HUES48 (cell line): ENCODE data around the gene PIEZO1.
"Not testable (repeated sequence)": the region's sequence is repeated elsewhere in the genome, so short reads cannot be mapped to it uniquely, and the experiment has no call there.

Source experiments
- H3K27ac ChIP-seq: one replicate; pipeline ENCODE4 v1.7.0; 2013; ENCODE audit warnings: low read depth, low read length, inconsistent platforms
- H3K27me3 ChIP-seq: 2 replicates; pipeline ENCODE4 v1.6.1; 2013; ENCODE audit warnings: mild to moderate bottlenecking, low read length; ENCODE audit not compliant: control insufficient read depth, insufficient read depth
- H3K36me3 ChIP-seq: 2 replicates; pipeline ENCODE4 v1.6.1; 2013; ENCODE audit warnings: low read length; ENCODE audit not compliant: control insufficient read depth, insufficient read depth
- H3K4me1 ChIP-seq: 2 replicates; pipeline ENCODE4 v1.6.1; 2013; ENCODE audit warnings: mild to moderate bottlenecking, low read length; ENCODE audit not compliant: control insufficient read depth, insufficient read depth
- H3K4me3 ChIP-seq: 2 replicates; pipeline ENCODE4 v1.5.1; 2013; ENCODE audit warnings: mild to moderate bottlenecking, low read depth, low read length
- H3K9ac ChIP-seq: 2 replicates; pipeline ENCODE4 v1.6.1; 2013; ENCODE audit warnings: mild to moderate bottlenecking, low read depth, low read length, moderate library complexity
- H3K9me3 ChIP-seq: 2 replicates; pipeline ENCODE4 v1.6.1; 2013; ENCODE audit warnings: low read length; ENCODE audit not compliant: control insufficient read depth, insufficient read depth

The PIEZO1 gene

DNA sequence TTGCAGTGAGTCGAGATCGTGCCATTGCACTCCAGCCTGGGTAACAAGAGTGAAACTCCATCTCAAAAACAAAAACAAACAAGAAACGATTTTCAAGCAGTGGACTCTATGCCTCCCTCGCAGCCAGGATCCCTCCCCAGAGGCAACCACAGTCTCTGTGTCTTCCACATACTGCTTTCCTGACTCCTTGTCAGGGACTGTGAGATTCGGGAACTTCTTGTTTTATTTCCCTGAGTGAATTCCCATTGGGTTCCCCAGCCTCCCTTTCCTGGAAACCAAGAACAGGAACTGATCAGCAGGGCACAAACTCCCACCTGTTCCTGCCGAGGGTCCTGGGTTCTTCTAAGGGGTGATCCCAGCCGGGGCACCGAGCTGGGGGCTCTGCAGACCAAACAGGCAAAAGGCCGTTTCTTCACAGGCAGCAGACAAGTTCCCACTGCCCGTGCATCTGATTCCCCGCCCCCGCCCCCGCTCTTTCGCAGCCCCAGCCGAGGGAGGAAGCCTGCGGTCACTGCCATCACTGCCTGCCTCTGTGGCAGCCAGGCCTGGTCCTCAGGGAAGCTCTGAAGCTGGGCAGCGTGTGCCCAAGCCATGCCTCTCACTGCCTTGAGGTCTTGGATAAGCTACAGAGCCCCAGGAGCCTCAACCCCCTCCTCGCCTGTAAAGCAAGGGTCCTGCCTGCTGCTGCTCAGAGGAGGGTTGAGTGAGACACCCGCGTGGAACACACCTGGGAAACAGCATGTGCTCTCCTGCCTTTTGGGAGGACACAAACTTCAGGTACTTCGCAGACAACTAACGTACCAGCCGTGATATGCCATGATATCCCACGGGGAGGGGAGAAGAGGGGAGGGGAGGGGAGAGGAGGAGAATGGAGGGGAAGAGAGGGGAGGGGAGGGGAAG is 5.5 kb upstream of the PIEZO1 start:
- Histone ChIP-seq H3K27me3 (peaks cover 3% of the 10 kb centered on the region; the same call in 1 of the 2 replicates), H3K4me1 (peaks cover 13% of the 10 kb centered on the region), H3K9me3 (no peaks in the 10 kb centered on the region), H3K4me3 (no peak overlapping the region), H3K36me3 (no peaks in the 10 kb centered on the region), H3K27ac (peak overlapping the region; percentile 40), H3K9ac (no peak overlapping the region)

DNA sequence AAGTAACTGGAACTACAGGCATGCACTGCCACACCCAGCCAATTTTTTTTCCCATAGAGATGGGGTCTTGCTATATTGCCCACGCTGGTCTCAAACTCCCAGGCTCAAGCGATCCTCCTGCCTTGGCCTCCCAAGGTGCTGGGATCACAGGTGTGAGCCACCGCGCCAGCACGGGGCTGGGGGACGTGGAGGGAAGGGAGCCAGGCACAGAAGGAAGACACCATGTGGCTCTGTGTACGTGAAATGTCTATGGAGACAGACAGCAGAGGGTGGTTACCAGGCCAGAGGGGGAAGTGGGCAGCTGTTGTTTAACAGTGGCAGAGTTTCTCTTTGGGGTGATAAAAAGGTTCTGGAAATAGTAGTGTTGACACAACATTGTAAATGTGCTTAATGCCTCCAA is 4.6 kb upstream of the PIEZO1 start:
- Histone ChIP-seq H3K9me3 (no peaks in the 10 kb centered on the region), H3K9ac (no peak overlapping the region), H3K4me3 (no peak overlapping the region), H3K4me1 (peaks cover 13% of the 10 kb centered on the region), H3K27me3 (peaks cover 6% of the 10 kb centered on the region; the same call in 1 of the 2 replicates), H3K27ac (no peak overlapping the region), H3K36me3 (no peaks in the 10 kb centered on the region)

DNA sequence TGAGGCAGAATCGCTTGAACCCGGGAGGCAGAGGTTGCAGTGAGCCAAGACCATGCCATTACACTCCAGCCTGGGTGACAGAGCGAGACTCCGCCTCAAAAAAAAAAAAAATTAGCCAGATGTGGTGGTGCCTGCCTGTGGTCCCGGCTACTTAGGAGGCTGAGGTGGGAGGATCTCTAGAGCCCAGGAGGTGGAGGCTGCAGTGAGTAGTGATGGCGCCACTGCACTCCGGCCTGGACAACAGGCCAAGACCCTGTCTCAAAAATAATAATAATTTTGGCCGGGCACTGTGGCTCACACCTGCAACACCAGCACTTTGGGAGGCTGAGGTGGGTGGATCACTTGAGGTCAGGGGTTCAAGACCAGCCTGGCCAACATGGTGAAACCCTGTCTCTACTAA is 3.7 kb upstream of the PIEZO1 start:
- not testable (repeated sequence) for H3K4me3 ChIP-seq, H3K27me3 ChIP-seq, H3K27ac ChIP-seq, H3K36me3 ChIP-seq, H3K9me3 ChIP-seq, H3K9ac ChIP-seq
- H3K4me1 ChIP-seq: peaks cover 13% of the 10 kb centered on the region

DNA sequence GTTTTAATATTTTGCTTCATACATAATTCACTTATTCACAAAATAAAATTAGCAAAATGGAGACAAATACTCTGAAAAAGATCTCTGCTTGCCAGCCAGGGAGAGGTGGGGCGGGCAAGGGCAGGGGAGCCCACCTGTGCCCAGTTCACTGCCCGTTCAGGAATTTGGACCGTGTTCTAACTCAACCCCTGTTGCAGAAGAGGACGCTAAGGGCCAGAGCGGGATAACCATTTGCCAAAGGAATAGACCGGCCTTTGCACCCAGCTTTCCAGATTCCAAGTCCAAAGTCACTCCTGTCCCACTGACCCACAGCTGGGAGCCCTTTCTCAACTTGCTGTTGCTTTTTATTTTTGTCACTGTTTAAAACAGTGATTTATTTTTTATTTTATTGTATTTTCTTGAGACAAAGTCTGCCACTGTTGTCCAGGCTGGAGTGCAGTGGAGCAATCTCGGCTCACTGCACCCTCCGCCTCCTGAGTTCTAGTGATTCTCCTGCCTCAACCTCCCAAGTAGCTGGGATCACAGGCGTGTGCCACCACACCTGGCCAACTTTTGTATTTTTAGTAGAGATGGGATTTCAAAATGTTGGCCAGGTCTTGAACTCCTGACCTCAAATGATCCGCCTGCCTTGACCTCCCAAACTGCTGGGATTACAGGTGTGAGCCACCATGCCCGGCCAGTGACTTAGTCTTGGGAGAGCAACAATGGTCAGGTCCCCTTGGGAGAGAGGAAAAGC is 2.7 kb upstream of the PIEZO1 start:
- Histone ChIP-seq H3K27me3 (peaks cover 6% of the 10 kb centered on the region; the same call in 1 of the 2 replicates), H3K9me3 (no peaks in the 10 kb centered on the region), H3K4me3 (no peak overlapping the region), H3K27ac (no peak overlapping the region), H3K4me1 (peaks cover 14% of the 10 kb centered on the region), H3K36me3 (no peaks in the 10 kb centered on the region), H3K9ac (no peak overlapping the region)

DNA sequence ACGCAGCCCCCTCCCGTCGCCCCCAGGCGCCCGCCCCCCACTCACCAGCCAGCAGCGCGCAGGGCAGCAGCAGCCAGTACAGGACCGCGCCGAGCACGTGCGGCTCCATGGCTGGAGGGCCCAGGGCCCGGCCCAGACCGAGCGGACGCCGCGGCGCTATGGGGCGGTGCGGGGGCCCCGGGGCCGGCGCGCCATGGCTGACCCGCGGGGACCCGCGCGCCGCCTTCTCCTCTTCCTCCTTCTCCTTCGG is 239 bp downstream of the PIEZO1 start:
- peaks cover 5% of the 10 kb centered on the region; the same call in 1 of the 2 replicates for H3K4me1 ChIP-seq
- H3K4me3 ChIP-seq: peak overlapping the region; percentile 67
- no peak overlapping the region for H3K9ac ChIP-seq
- peaks cover 6% of the 10 kb centered on the region; the same call in 1 of the 2 replicates for H3K27me3 ChIP-seq
- no peaks in the 10 kb centered on the region for H3K9me3 ChIP-seq
- H3K27ac ChIP-seq: peak overlapping the region; percentile 51
- no peaks in the 10 kb centered on the region for H3K36me3 ChIP-seq

DNA sequence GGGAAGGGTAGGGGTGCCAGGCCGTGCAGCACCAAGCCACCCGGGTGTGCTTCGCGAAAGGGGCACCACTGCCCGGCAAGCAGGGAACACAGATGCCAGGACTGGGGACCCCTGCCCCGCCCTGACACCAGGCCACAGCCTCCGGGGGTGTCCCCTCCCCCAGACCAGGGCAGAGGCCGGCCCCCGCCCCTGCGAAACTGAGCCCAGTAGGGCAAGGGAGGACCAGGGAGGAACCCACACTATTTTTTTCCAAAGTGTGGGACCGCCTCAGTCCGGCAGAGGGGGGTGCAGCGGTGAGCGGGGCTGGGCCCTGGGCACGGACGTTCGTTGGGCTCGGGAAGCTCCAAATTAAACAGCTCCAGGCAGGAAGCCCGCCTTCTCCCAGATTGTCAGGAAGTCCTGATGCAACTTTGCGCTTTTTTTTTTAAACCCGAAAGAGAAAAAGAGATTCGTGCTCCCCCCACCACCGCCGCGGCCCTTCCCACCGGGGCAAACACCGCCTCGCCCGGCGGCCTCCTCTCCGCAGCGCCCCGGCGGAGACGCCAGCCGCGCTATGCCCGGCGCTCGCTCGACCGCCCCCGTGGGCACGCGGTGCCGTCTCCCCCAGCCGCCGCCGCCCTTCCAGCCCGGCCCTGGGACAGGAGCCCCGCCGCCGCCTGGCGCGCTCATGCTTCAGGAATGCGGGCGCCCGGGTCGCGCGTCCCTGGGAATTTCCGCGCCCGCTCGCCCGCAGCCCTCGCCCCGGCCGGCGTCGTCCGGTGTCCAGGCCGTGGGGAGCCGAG is 755 bp downstream of the PIEZO1 start:
- H3K9me3 ChIP-seq: no peaks in the 10 kb centered on the region
- peaks cover 6% of the 10 kb centered on the region; the same call in 1 of the 2 replicates for H3K27me3 ChIP-seq
- H3K9ac ChIP-seq: peak overlapping the region; percentile 75
- H3K4me1 ChIP-seq: peaks cover 5% of the 10 kb centered on the region; the same call in 1 of the 2 replicates
- H3K4me3 ChIP-seq: peak overlapping the region; percentile 67
- peak overlapping the region; percentile 51 for H3K27ac ChIP-seq
- no peaks in the 10 kb centered on the region for H3K36me3 ChIP-seq

DNA sequence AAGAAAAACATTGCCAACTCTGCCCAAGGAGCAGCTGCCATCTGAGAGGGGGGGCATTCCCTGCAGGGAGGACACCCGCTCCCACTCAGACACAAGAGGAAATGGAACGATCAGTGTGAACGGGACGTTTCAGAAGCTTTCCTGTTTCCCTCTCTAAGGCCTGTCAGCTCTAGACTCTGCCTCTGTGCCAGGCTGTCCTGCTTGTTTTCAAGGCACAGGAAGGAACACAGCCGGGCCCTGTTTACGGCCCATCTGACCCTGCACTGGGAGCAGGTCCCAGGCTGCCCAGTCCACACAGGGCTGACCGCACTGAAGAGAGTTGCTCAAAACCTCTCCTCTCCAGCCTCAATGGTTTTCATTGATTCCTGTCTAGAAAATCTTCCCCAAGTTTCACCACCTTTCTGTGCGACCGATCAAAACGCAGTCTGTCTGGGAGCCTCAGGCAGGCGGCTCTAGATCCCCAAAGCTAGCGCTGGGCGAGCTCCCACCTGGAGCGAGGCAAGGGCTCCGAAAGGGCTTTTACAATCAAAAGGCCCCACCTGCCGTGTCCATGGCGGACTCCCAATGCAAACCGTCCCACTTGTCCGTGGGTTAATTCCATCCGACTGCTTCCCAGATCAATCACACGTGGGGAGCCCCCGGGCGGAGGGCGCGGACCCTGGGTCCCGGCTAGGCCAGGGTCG is 1.5 kb downstream of the PIEZO1 start:
- H3K9me3 ChIP-seq: no peaks in the 10 kb centered on the region
- 0 out of 2 replicates have a peak overlapping the region, but pooled peaks have one; percentile 75 for H3K9ac ChIP-seq
- H3K4me1 ChIP-seq: peaks cover 7% of the 10 kb centered on the region
- H3K27me3 ChIP-seq: peaks cover 6% of the 10 kb centered on the region; the same call in 1 of the 2 replicates
- H3K27ac ChIP-seq: peak overlapping the region; percentile 51
- H3K4me3 ChIP-seq: peak overlapping the region; percentile 67
- H3K36me3 ChIP-seq: no peaks in the 10 kb centered on the region

DNA sequence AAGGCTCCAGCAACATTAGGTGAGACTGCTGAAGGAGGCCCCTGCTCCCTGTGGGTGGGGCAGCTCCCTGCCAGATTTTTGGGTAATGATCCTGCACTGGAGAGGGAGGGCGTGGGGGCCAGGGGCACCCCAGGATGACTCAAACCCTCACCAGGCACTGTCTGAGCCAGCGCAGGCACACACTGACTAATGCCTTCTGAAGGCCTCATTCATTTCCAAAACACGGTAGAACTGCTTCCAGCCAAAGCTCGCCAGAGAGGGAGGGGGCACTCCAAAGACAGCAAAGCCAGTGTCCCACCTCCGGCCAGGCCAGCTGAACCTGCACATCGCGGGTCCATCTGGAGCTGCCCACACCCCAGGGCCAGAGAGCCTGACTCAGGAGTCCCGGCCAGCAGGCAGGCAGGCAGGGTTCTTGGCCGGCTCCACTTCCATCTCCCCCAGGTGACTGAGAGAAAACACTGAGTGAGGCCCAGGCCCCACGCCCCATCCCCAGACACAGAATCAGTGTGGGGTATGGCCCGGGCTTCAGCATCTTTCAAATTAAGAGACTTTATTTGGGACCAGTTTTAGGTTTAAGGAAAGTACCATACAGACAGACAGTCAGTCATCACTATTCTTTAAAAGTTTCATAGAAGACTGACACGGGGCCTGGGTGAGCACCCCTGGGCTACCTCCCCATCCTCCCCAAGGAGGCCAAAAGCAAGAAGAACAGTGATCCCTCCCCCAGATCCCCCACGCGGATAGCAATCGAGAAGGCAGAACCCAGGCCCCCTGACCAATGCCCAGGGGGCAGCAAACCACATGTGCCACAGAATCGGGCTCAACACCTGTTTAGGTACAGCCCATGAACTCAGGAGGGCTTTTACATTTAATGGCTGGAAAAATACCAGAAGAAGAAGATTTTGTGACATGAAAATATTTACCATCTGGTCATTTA is 2.3 kb downstream of the PIEZO1 start:
- no peak overlapping the region for H3K4me3 ChIP-seq
- no peak overlapping the region for H3K27ac ChIP-seq
- H3K9ac ChIP-seq: no peak overlapping the region
- H3K4me1 ChIP-seq: peaks cover 15% of the 10 kb centered on the region
- H3K9me3 ChIP-seq: no peaks in the 10 kb centered on the region
- peaks cover 6% of the 10 kb centered on the region; the same call in 1 of the 2 replicates for H3K27me3 ChIP-seq
- no peaks in the 10 kb centered on the region for H3K36me3 ChIP-seq

DNA sequence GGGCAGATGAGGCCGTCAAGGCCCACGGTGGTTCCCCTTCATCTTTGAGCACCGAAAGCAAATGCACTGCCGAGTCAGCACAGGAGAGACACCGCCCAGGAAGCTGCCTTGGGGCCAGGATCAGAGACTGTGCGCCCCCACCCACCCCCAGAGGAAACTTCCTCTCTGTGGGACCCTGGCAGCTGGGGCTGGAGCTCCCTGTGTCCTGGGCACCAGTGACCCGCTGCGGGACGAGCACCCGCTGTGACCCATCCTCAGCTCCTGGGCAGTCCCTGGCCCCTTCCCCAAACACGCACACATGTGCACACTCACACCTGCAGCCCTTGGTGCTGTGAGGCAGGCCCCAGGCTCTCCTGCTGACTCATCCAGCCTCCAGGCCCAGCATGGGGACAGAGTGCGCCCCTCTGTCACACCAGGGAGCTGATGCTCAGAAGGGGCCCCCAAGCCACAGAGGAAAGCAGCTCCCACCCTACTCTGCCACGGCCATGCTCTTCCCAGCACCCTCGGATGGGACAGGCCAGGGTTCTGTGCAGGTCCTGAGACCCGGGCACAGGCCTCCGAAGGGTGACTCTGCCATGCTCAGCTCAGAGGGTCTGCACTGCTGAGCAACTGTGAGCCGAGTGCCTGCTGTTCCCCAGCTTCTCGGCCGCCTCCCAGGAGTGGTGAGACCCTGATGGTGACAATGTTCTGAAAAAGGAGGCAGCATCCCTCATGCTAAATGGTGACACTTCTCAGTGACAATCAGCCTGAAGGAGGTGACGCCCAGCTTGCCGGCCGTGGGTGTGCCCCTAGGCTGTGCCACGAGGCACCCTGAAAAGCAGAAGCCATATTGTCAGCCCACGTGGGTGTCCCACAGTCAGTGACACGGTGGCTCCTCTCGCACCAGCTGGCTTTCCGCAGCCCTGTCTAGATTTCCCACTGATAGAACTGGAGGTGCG is 3.6 kb downstream of the PIEZO1 start:
- Histone ChIP-seq H3K4me1 (peaks cover 19% of the 10 kb centered on the region), H3K36me3 (no peaks in the 10 kb centered on the region), H3K9ac (no peak overlapping the region), H3K4me3 (no peak overlapping the region), H3K27ac (no peak overlapping the region), H3K9me3 (no peaks in the 10 kb centered on the region), H3K27me3 (peaks cover 6% of the 10 kb centered on the region; the same call in 1 of the 2 replicates)
